SU-DHL-6 (cell line): Measurements from ENCODE around the gene SPAG9.

Experiments
- H2AFZ ChIP-seq: fragments of 200-600 bp; sonication (generic); 2 replicates; pipeline ENCODE4 v1.6.1; 2014; ENCODE audit warnings: low read depth, mild to moderate bottlenecking, moderate library complexity, mixed read lengths, antibody characterized with exemption, low read length; ENCODE audit not compliant: severe bottlenecking
- H3F3A ChIP-seq: fragments of 200-600 bp; shearing (Covaris generic); 2 replicates; pipeline ENCODE4 v1.6.0; 2016; ENCODE audit warnings: antibody characterized with exemption, mild to moderate bottlenecking; ENCODE audit not compliant: insufficient read depth
- H3K27ac ChIP-seq: fragments of 200-600 bp; sonication (generic); 2 replicates; pipeline ENCODE4 v1.5.1; 2016; ENCODE audit warnings: low read depth, mild to moderate bottlenecking, low read length, moderate library complexity, mixed read lengths
- H3K27me3 ChIP-seq: fragments of 200-600 bp; sonication (generic), shearing (Covaris generic); 2 replicates; pipeline ENCODE4 v1.6.0; 2014; ENCODE audit warnings: mild to moderate bottlenecking, low read length
- H3K36me3 ChIP-seq: fragments of 200-600 bp; sonication (generic); 2 replicates; pipeline ENCODE4 v1.6.1; 2014; ENCODE audit warnings: mild to moderate bottlenecking, low read length, mixed read lengths
- H3K4me2 ChIP-seq: fragments of 300-600, 200-600 bp; shearing (Covaris generic), sonication (generic); 2 replicates; pipeline ENCODE4 v1.6.0; 2014; ENCODE audit warnings: low read length, low read depth, mild to moderate bottlenecking; ENCODE audit not compliant: poor library complexity, severe bottlenecking
- H3K4me3 ChIP-seq: fragments of 200-600 bp; sonication (generic); 2 replicates; pipeline ENCODE4 v1.5.1; 2014; ENCODE audit warnings: antibody characterized with exemption, low read length, mild to moderate bottlenecking, mixed read lengths; ENCODE audit not compliant: insufficient read depth, poor library complexity, severe bottlenecking
- H3K79me2 ChIP-seq: fragments of 200-600 bp; sonication (generic); 2 replicates; pipeline ENCODE4 v1.6.1; 2014; ENCODE audit warnings: mild to moderate bottlenecking, low read length, moderate library complexity; ENCODE audit not compliant: insufficient read depth
- H3K9ac ChIP-seq: fragments of 200-600 bp; sonication (generic); 2 replicates; pipeline ENCODE4 v1.7.0; 2014; ENCODE audit warnings: mild to moderate bottlenecking, low read length
- H3K9me2 ChIP-seq: fragments of 200-600 bp; sonication (generic); replicated peaks from 2 replicates; pipeline ENCODE4 v1.6.1; 2014; ENCODE audit warnings: low read length; ENCODE audit not compliant: insufficient read depth
- H3K9me3 ChIP-seq: fragments of 200-600 bp; sonication (generic); 2 replicates; pipeline ENCODE4 v1.6.1; 2014; ENCODE audit warnings: low read length, mixed read lengths; ENCODE audit not compliant: insufficient read depth
- H4K20me1 ChIP-seq: fragments of 200-600 bp; sonication (generic); 2 replicates; pipeline ENCODE4 v1.6.1; 2014; ENCODE audit warnings: low read depth, mild to moderate bottlenecking, antibody characterized with exemption, low read length, moderate library complexity, mixed read lengths
- EZH2phosphoT487 ChIP-seq: fragments of 200-600 bp; sonication (generic), shearing (Covaris generic); conservative IDR thresholded peaks from 2 replicates; pipeline ENCODE4 v1.6.1; 2018; ENCODE audit warnings: mild to moderate bottlenecking, antibody characterized with exemption, low read length, moderate library complexity, mixed read lengths
- TF ChIP-seq, protein P1 (sequence below): fragments of 200-600 bp; sonication (generic); IDR thresholded peaks from one replicate; pipeline ENCODE4 v1.5.1; 2017; ENCODE audit warnings: antibody characterized with exemption, mild to moderate bottlenecking, low read length, moderate library complexity; ENCODE audit not compliant: insufficient read depth, poor library complexity, severe bottlenecking

SPAG9 gene

DNA sequence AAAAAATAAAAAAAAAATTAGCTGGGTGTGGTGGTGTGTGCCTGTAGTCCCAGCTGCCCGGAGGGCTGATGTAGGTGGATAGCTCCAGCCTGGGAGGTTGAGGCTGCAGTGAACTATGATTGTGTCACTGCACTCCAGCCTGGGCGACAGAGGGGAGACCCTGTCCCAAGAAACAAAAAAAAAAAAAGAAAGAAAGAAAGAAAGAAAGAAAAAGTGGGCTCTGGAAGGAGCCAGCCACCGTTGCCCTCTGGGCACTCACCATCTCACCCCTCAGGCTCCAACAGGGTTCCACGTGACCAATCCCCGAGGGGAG is 167.2 kb downstream of the SPAG9 start:
- Histone ChIP-seq H3K9me3 (no peaks in the 10 kb centered on the region), H3F3A (no peaks in the 10 kb centered on the region), H3K36me3 (no peaks in the 10 kb centered on the region), H3K27ac (no peak overlapping the region), H4K20me1 (no peaks in the 10 kb centered on the region), H3K4me3 (no peak overlapping the region), H2AFZ (no peak overlapping the region), H3K4me2 (no peak overlapping the region), H3K9me2 (no peaks in the 10 kb centered on the region), H3K9ac (no peak overlapping the region), H3K27me3 (no peaks in the 10 kb centered on the region), H3K79me2 (no peaks in the 10 kb centered on the region)
- no peak for TF ChIP-seq EZH2phosphoT487
- TF ChIP-seq, protein P1, sequence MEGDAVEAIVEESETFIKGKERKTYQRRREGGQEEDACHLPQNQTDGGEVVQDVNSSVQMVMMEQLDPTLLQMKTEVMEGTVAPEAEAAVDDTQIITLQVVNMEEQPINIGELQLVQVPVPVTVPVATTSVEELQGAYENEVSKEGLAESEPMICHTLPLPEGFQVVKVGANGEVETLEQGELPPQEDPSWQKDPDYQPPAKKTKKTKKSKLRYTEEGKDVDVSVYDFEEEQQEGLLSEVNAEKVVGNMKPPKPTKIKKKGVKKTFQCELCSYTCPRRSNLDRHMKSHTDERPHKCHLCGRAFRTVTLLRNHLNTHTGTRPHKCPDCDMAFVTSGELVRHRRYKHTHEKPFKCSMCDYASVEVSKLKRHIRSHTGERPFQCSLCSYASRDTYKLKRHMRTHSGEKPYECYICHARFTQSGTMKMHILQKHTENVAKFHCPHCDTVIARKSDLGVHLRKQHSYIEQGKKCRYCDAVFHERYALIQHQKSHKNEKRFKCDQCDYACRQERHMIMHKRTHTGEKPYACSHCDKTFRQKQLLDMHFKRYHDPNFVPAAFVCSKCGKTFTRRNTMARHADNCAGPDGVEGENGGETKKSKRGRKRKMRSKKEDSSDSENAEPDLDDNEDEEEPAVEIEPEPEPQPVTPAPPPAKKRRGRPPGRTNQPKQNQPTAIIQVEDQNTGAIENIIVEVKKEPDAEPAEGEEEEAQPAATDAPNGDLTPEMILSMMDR, result no peak

DNA sequence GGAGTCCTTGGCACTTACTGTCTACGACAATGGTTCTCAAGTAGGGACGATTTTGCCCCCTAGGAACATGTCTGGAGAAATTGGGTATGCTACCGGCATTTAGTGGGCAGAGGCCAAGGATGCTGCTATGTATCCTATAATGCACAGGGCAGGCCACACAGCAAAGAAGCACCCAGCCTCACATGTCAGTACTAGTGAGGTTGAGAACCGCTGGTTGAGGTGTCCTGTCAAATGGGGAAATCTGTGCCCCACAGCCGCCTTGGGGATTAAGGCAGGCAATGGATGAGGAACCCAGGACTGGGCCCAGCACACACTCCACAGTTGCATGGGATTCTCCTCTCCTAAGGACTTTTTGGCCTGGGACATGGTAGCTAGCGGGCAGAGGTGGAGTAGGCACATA is 167.8 kb downstream of the SPAG9 start:
- Histone ChIP-seq H3K9me2 (no peaks in the 10 kb centered on the region), H3K4me2 (no peak overlapping the region), H3K79me2 (no peaks in the 10 kb centered on the region), H3K27me3 (no peaks in the 10 kb centered on the region), H3K36me3 (no peaks in the 10 kb centered on the region), H3K27ac (no peak overlapping the region), H3K9me3 (no peaks in the 10 kb centered on the region), H3K9ac (no peak overlapping the region), H4K20me1 (no peaks in the 10 kb centered on the region), H3F3A (no peaks in the 10 kb centered on the region), H3K4me3 (no peak overlapping the region), H2AFZ (no peak overlapping the region)
- no peak for TF ChIP-seq EZH2phosphoT487
- TF ChIP-seq, protein P1, result no peak

DNA sequence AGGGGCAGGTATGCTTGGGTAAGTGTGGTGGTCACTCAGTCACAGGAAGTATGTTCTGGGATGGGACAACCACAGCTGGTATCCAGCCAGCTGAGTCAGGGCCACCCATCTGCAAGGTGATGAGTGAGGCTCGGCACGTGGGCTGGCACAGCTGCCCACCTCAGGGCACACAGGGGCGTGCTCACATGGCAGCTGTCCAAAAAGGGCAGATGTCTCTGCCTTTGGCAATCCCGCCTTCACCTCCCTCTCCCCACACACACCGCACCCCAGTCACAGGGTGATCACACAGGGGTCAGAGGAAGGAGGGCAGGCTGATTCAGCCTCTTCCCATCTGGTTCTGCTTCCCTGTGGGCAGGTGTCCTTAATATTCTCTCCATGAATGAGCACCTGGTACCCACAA is 168.7 kb downstream of the SPAG9 start:
- Histone ChIP-seq H2AFZ (no peak overlapping the region), H3K36me3 (no peaks in the 10 kb centered on the region), H3K79me2 (no peaks in the 10 kb centered on the region), H3K4me2 (no peak overlapping the region), H3K27ac (no peak overlapping the region), H3K9me2 (no peaks in the 10 kb centered on the region), H4K20me1 (no peaks in the 10 kb centered on the region), H3K9ac (no peak overlapping the region), H3F3A (no peaks in the 10 kb centered on the region), H3K9me3 (no peaks in the 10 kb centered on the region), H3K27me3 (no peaks in the 10 kb centered on the region), H3K4me3 (no peak overlapping the region)
- no peak for TF ChIP-seq EZH2phosphoT487
- TF ChIP-seq, protein P1, result no peak
